Stimulated activated CD4-positive, alpha-beta T cell treated with anti-CD3 and anti-CD28 coated beads, Interleukin-2, amount 100 ng/mL, for 4 hours (primary cell): ENCODE measurements around the gene BMP3.

ENCODE experiments used
- DNase-seq: peaks from one replicate; pipeline ENCODE4 v3.0.0-alpha.2; 2020; ENCODE audit warnings: low read depth

The BMP3 gene

GRCh38 chr4:81106150-81106549 is 75.6 kb downstream of the BMP3 start:
- no peak for DNase-seq
